GM18508 (cell line): ENCODE measurements around the gene TMEM203.

Experiments
- ATAC-seq: cut with Tn5 transposase; IDR thresholded peaks from one replicate; pipeline ENCODE4 v1.9.1; 2021; ENCODE audit warnings: moderate number of reproducible peaks; ENCODE audit not compliant: insufficient read depth, unreplicated experiment

Gene TMEM203

DNA sequence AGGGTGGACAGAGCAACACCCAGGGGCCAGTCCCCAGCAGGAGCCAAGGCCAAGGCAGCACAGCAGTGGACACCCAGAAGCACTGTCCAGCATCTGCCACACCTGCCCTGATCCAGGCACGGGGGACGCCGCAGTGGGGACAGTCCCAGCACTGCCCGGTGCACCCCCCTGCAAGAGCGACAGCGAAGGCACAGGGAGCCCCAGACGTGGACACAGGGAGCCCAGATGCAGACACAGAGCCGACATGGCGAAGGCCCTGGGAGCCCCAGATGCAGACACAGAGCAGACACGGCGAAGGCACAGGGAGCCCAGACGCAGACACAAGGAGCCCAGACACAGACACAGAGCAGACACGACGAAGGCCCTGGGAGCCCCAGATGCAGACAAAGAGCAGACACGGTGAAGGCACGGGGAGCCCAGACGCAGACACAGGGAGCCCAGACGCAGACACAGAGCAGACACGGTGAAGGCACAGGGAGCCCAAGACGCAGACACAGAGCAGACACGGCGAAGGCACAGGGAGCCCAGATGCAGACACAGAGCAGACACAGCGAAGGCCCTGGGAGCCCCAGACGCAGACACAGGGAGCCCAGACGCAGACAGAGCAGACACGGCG, 21.4 kb downstream of the TMEM203 start:
- no peak for ATAC-seq

DNA sequence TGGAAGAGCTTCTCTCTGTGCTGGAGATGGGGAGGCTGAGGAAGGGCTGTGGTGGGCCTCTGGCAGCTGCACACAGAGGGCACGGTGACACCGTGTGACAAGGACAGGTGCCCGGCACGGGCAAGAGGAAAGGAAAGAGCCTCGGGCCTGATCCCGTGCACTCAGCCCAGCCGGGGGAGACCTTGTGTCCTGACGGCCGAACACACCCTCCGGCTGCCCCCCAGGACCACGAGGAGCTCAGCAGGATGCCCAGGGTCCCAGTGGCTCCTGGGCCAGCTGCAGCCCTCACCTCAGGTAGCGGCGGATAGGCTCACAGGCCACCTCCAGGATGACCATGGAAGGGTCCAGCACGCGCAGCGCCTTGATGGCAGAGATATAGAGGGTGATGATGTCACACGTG, 22.6 kb downstream of the TMEM203 start:
- no peak for ATAC-seq

DNA sequence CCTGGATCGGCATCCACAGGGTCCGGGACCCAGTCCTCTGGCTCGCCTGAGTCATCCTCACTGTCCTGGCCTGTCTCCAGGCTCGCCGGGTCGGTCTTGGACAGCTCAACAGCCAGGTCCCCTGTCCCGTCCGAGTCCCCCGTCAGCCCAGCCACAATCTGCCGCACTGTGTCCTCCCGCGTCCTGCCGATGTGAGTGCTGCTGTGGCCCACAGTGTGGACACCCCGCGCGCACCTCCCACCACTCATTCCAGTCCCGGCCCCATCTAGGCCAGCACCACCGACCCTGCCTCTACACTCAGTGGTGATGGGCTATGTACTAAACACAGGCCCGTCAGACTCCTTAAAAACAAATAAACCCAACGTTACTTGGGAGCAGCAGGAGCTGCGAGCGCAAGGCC, 23.8 kb downstream of the TMEM203 start:
- no peak for ATAC-seq

DNA sequence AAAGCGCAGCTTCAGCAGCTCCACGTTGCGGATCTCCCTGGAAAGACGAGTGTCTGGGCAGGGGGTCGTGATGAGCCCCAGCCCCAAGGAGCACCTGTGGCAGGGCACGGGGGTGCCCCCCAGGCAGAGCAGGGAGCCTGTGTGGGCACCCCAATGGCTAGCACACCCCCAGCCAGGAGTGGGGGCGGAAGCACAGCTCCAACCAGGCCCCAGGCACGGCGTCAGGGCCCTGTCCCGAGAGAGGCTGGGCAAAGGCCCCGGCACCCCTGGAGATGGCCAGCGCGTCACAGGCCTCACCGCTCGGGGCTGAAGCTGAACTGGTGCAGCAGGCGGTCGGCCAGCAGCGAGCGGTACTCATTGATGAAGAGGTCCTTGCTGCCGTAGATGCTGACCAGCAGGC, 25.0 kb downstream of the TMEM203 start:
- no peak for ATAC-seq

DNA sequence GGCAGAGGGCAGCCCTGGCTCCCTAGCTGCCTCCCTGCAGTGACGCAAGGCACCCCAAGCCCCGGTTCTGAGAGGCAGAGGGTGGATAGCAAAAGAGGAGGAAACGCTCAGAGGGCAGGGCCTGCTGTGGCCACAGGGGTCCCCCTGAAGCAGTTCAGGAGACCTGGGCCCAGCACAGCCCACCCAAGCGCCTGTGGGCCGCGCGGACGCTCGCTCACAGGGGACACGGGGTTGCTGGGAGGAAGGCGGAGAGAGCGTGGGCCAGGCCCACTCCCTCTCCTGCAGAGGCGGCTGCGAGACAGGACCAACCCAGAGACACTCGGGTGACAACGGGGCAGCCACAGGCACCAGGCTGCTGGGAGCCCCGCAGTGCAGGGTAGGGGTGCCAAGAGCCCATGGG, 25.7 kb downstream of the TMEM203 start:
- ATAC-seq: no peak

- no peak for ATAC-seq
These were observed 26.4 kb downstream of the TMEM203 start for GRCh38 chr9:137178939-137179630.

DNA sequence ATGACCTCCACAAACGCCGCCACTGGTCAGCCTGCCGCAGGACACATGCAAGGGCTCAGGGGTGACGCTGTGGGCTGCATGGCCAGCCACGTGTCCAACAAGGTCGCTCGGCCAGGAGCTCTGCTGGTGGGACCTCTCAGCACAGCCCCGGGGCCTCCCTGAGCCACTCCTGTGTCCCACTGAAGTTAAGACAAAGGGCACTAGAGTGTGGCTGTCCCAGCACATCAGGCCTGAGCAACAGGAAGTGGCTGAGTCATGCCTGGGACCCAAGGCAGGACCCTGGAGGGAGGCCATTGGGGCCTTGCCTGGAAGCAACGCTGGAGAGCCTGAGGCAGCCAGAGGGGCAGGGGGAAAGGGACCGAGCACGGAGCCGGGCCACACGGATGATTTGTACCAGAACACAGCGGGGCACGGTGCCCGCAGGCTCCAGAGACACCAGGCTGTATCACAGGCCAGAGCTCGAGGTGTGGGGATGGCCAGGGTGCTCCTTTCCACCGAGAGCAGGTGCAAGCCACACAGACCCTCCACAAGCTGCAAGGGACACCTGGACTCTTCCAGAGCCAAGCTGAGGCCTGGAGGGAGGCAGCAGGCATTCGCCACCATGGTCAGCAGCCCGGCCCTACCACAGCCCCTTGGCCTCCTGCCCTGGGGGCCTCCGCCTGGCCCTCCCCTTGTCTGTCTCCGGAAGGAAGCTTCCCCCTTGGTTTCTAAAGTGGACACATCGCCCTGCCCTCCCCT, 27.1 kb downstream of the TMEM203 start:
- no peak for ATAC-seq

GRCh38 chr9:137176302-137177182, 28.9 kb downstream of the TMEM203 start:
- no peak for ATAC-seq

DNA sequence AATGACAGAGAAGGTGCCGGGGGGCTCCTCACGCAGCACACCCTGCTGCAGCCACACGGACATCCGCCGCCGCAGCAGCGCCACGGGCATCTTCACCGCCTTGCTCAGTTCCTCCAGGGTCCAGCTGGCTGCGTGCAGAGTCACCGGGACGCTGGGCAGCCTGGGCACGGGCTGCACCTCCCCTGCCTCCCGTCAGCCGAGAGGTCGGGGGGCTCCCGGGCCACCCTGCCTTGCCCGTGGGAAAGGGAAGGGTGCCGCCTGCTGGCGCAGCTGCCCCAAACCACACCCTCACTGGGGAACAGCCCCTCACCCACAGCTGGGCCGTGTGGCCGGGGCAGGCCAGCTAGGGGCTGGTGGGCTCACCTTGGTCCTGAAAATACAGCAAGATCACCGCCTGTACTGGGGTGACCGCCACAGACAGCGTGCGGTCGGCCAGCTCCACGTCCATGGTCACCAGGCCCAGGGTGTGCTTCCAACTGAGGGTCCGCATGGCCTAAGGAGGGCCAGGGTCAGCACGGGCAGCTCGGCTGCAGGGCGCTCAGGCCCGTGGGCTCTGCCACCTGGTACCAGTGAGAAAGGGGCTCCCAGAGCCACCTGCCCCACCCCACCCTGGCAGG, 30.0 kb downstream of the TMEM203 start:
- ATAC-seq: no peak

- no peak for ATAC-seq
These were observed 30.6 kb downstream of the TMEM203 start for GRCh38 chr9:137174722-137175293.

- ATAC-seq: no peak
These were observed 31.4 kb downstream of the TMEM203 start for GRCh38 chr9:137173796-137174664.

- no peak for ATAC-seq
These were observed 32.3 kb downstream of the TMEM203 start for GRCh38 chr9:137172901-137173795.

DNA sequence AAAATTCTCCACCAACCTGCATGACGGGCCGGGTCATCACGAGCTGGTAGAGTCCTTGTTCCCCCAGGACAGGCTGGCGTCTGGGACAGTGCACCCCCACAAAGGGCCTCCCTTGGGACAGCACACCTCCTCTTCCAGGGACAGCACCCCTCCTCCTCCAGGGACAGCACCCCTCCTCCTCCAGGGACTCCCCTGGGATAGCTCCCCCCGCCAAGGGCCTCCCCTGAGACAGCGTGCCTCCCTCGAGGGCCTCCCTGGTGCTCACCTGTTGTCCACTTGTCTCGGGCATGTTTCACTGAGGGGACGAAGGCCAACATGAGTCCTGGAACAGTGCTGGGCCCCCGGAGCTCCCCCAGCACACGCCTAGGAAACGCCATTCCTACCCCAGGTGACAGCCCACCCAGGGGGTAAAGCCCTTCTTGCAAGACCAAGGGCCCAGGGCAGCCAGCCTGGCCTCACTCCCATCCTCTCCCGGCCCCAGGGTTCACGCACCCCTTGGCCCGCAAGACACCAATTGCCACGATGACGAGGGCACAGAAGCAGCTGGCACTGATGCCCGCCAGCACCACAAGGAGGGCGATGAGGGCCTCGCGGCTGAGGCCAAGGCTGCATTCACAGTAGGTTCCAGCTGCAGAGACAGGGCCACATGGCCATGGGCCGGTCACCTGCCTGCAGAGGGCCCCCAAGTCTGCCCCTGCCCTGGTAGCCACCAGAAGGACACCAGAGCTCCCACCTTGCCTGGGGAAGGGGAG, 34.1 kb downstream of the TMEM203 start:
- ATAC-seq: no peak

DNA sequence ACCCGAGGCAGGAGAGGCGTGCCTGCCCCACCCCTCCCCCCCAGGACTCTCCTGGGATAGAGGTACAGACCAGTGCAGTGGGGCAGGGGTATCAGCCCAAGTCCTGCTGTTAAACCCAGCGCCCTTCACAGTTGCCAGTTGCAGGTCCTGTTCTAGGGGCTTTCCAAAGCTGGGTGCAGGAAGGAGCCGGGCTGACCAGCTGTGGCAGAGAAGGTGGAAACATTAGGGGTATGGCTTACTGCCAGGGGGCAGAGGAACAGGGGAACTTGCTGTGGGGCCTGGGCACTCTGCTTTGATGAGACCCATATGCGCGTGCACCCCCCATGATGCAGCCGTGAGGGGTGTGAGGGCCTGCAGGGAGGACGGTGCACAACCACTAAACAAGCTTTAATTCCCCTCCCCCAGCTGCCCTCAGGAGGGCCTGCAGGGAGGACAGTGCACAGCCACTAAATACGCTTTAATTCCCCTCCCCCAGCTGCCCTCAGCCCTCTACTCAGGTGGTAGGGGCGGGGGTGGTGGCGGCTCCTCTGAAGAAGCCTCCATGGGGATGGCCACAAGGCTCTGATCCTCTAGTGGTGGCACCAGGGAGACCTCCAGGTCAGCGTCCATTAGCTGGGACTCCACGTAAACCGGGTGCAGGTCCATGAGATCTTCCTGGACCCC, 34.8 kb downstream of the TMEM203 start:
- ATAC-seq: no peak

DNA sequence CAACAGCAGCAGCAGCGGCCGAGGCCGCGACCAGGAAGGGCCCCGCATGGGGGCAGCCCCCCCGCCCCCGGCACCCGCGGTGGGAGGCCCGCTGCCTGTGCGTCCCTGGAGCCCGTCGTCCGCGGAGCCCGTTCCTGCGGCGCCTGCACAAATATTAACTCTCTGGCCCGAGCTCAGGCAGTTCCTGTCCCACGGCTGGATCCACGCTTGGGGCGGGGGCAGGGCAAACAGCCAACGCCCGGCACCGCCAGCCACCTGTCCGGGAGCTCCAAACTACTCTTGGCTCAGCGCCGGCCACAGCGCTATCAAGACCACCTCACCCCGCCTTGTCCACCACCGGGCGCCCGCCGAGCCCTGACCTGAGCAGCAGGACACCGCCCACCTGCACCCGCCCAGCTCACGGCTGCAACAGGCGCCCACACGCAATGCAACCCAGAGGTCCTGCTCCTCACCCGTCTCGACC, 35.5 kb downstream of the TMEM203 start, which contains the start of gene LRRC26:
LRRC26 (minus strand) TSS at position 156 of the 463 bp plus-strand sequence; CDS start at position 48, 108 bp downstream.
- no peak for ATAC-seq
